ENCODE measurements around the gene VHLL.
A peak's percentile ranks its signal among the peaks of the same experiment; 100 is the strongest.

VHLL gene

DNA sequence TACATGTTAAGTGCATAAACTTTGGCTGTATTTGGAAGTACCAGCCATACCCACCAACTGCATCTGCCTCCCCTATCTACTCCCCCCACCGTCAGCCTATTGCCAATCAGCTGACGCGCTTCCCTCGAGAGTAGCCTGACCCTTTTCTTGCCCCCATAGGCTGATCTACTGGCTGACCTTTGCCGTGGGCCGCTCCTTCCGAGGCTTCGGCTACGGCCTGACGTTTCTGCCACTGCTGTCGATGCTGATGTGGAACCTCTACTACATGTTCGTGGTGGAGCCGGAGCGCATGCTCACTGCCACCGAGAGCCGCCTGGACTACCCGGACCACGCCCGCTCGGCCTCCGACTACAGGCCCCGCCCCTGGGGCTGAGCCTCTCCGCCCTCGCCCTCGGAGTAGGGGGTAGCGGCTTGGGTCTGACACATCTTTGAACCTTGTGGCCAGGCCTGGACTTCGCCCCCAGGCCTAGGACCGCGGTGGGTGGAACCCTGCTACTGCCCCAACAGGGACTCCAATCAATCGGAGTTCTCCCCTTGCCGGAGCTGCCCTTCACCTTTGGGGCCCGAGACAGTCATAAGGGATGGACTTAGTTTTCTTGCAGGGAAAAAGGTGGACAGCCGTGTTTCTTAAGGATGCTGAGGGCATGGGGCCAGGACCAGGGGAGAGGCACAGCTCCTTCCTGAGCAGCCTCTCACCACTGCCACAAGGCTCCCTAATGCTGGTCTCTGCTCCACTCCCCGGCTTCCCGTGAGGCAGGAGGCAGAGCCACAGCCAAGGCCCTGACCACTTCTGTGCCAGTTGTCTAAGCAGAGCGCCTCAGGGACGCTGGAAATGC, 7.7 kb downstream of the VHLL start:
- no peak for DNase-seq (ENCODE audit: low read depth)

DNA sequence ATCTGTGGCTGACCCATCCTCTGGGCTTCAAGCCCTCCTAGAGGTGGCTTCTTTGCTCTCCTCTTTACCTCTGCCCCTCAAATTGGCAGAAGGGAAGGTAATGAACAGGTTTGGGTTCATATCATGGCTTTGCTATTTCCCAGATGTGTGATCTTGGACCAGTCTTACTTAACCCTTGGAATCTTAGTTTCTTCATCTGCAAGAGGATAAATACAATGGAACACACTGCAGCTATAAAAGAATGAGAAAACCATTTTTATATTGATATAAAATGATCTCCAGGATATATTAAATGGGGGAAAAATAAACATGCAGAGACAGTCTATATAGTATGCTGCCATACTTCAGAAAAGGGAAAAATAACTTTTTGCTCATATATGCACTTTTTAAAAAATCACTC, 9.2 kb downstream of the VHLL start:
- no peak for DNase-seq (ENCODE audit: low read depth)

DNA sequence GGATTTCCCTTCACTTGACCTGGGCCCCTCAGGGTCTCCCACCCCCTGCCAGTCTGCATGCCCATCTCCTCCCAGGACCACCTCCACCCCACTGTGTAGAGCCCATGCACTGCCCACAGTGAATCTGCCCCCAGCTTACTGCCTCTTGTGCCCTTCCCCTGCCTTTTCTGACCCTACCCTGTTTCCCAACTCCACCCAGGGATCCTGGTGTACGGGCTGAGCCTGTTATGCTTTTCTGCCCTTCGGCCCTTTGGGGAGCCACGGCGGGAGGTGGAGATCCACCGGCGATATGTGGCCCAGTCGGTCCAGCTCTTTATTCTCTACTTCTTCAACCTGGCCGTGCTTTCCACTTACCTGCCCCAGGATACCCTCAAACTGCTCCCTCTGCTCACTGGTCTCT, 13.0 kb downstream of the VHLL start:
- no peak for DNase-seq (ENCODE audit: low read depth)

DNA sequence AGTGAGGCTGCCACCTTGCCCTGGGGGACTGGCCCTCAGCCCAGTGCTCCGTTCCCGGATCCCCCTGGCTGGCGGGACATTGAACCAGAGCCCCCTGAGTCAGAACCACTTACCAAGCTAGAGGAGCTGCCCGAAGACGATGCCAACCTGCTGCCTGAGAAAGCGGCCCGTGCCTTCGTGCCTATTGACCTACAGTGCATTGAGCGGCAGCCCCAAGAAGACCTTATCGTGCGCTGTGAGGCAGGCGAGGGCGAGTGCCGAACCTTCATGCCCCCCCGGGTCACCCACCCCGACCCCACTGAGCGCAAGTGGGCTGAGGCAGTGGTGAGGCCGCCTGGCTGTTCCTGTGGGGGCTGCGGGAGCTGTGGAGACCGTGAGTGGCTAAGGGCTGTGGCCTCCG, 13.7 kb downstream of the VHLL start:
- no peak for DNase-seq (ENCODE audit: low read depth)

DNA sequence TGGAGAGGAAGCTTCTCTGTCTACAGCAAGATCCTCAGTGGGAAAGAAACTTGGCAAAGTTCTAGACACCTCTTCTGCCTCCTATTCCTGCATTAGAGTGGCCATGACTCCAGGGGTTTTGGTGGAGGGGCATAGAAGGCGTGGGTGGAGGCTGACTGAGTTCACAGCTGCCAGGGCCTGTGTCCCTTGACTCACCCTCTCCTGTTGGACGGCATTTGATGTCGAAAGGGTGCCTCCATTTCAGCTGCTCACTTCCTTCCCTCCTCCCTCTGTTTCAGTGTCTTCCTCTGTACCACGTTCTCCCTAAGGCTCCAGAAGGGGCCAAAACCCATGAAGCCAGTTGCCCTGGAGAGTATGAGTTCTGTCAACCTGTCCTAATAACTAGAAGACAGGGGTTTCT, 14.3 kb downstream of the VHLL start:
- DNase-seq (ENCODE audit: low read depth) = no peak

DNA sequence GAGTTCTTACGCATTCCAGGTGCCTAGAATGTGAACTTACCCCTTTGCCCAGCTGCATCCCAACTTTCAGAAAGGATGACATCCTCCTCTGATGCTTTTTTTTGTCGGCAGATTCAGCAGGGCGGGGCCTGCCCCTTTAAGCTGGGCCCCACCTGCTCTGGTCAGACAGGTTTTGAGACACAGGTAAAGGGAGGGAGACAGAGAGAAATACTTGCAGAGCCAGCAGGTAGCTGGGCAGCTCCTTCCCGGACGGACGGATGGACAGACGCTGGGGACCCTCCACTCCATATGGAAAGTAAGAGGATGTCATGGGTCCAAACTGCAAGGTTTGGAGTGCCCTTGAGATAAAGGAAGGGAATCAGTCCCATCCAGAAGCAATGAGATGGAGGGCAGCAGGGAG, 15.0 kb downstream of the VHLL start, which contains the start of gene TMEM79:
TMEM79 (plus strand) TSS at position 214 of the 400 bp plus-strand sequence. CDS start 902 bp downstream, outside the sequence.
- DNase-seq (ENCODE audit: low read depth) = no peak

DNA sequence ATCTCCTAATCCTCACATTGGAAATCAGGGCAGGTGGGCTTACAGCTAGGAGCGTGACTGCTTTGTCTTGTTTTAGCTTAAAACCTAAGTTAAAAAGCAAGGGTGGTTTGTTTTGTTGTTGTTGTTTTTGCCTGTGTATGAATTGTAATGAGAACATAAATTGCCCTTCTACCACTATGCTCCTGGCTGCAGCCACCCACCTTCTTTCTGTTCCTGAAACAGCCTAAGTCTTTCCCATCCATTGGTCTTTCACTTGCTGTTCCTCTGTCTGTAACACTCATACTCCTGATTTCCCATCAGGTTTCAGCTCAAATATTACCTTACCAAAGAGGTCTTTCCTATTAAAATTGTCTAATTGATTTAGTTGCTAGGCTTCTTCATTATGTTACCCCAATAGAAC, 15.6 kb downstream of the VHLL start:
- no peak for DNase-seq (ENCODE audit: low read depth)

DNA sequence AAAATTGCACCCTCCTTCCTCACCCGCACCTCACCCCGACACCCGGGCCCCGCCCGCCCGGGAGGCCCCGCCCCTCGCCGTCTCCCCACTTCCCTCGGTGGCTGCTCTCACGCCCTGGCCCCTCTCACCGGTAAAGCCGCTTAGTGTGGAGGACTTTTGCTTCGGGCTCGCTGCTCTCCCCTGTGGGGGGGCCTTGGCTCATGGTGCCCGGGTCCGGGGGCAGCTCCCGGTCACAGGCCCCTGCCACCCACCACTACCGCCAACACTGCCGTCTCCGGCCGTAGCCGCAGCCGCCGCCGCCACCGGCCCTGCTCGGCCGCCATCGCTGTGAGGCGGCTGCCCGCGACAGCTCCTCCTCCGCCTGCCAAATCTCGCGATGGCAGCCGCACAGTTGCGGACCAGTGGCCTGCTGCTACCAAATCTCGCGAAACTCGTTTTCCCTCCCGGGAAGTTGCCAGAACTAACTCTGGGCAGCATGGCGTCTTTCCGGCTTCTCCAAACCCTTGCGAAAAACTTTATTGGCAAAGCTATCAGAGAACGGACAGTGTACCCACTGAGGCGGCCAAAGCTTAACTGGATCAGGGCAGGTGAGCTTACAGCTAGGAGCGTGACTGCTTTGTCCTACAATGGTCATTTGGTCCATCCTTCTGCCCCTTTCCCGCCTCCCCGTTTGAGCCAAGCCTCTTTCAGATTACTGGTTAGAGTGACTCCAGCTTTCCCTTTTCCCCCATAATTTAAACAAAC, 16.5 kb downstream of the VHLL start, which contains the start of gene SMG5:
SMG5 (minus strand) TSS at position 347 of the 744 bp plus-strand sequence; CDS start at position 202, 145 bp downstream.
- DNase-seq (ENCODE audit: low read depth) = peak; percentile 84

DNA sequence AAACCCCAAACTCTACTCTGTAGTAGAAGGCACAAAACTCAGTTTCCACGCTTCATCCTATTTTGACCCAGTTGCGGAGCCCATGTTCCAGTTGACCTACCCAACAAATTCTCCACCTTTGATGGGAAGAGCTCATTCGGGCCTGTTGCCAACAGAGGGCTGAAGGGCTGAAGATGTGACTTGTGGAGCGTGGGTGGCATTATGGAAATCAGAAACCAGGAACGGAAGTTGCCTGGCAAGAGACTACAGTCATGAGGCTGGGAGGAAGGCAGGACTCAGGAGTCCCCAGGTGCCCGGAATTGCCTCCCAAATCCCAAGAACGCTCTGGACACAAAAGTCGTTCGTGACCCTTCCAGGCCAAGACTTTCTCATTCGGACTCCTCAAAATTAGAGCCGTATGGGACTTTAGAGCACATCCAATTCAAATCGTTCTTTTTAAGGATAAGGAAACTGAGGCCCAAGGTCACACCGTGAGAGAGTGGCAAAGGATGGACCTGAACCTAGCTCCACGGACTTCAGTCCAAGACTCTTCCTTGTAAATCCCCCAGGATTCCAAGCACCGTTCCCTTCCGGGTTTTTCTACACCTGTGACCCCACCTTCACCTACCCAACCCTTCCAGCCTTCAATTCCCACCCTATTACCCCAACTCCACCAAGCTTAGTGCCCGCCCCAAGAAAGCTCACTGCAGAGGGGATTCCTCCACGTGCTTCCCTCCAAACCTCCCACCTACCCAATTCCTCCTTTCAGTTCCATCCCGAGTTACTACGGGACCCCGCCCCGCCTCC, 17.2 kb downstream of the VHLL start:
- peak; percentile 8 for DNase-seq (ENCODE audit: low read depth)

DNA sequence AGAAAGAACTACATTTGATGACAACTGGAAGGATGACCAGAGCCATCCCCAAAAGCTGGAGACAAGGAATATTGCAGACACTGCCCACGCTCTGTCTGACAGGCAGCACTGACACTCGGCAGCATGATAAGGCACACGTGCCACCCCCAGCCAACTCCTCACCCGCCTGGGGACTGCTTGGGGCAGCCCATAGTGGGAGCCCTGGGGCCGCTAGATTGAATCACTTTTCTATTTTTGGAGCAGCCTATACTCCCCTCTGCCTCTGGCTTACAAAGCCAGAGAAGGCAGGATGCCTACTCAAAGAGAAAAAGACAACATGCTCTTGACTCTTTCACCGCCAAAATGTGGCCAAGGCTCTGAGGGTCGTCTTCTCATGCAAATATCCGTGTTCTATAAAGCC, 17.8 kb downstream of the VHLL start:
- DNase-seq (ENCODE audit: low read depth) = peak; percentile 11

DNA sequence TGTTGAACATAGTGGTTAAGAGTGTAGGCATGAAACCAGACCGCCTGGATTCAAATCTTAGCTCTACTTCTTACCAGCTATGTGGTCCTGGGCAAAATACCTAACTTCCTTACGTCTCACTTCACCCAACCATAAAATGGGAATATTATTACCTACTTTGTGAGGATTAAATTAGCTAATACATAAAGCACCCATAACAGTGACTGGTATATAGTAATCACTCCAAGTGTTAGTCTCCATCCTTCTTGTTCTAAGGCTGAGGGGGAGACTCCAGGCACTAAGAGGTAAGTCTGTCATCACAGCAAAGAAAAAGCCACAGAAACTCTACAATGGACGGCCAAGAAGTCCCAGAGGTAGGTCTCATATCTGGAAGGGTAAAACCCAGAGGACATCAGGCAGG, 19.3 kb downstream of the VHLL start:
- no peak for DNase-seq (ENCODE audit: low read depth)

DNA sequence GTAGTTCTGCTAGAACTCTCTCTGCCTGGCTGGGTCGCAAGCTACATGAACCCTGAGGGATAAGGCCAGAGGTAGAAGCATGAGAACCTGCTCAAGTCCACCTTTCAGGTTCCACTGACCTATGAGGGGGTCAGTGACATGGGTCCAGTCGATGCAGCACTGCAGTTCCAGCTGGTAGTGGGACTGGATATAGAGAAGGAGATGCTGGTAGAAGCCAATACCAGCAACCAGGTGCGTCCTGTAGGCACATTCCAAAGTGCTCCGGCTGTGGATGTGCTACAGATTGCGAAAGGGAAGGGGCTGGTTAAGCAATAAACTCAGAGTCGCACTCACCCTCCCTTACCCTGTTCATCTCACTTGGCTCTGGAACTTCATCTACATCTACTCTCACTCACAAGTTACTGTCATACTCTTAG, 22.1 kb downstream of the VHLL start:
- DNase-seq (ENCODE audit: low read depth) = no peak

DNA sequence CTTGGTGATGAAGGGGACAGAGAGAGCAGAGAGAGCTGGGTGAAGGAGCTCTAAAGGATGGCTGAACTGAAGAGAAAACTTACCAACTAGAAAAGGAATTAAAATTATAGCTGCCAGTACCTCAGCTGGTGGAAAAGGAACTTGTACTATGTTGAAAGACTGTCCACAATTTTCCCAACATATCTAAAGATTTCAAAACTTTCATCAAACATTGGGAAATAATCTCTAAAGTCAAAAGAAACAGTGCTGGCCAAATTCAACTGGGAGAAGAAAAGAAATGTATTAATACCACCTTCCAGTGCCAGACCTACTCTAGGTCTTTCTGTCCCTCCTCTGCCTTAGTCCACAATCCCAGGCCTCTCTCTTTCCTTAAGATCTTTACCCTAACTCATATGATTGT, 22.6 kb downstream of the VHLL start:
- DNase-seq (ENCODE audit: low read depth) = no peak

DNA sequence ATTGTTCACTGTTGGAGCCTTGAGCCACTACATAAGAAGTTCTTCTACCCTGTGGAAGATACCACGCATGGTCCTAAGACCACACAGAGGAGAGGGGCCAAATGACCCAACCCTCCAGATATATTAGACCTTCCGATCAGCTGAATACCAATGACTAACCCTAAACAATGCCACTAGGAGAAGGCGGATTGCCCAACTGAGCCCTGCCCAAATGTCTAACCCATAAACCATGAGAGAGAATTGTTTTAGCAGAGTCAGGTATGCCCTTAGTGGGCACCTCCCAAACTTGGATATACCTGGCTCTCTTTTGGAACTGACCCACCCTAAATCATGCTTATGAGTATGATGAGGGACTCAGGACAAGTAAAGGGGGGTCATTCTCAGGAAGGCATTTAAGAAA, 28.8 kb downstream of the VHLL start:
- DNase-seq (ENCODE audit: low read depth) = no peak

DNA sequence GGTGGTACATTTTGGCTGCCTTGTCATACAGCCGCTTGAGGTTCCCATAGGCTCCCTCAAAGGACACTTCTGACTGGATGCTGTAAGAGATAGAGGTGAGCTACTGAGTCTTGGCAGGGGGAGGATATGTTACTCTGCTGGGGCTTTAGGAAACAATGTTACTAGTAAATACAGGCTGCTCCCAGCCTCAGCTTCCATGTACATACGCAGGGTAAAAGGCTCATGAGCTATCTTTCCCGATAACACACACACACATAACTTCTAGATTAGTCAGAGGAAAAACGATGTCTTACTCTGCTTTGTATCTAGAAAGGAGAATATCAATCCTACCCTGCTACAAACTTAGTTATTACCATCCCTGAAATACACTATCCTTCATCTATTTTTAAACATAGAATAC, 30.8 kb downstream of the VHLL start:
- no peak for DNase-seq (ENCODE audit: low read depth)

DNA sequence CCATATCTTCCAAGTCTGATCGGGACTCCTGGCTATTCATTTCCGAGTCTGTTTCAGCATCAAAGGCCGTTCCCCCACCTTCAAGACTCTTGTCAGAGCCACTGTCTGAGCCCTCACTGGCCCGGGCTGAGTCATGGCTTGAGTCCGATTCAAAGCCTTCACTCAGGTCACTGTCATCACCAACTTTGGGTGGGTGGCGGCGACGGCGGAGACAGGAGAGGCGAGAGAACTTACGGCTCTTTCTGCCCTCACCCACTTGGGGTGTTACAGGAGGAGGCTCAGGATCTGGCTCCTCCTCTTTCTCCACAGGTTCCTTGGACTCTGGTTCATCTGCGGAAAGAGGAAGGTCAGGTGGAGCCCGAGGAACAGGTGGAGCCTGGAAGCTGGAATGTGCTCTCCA, 33.1 kb downstream of the VHLL start:
- no peak for DNase-seq (ENCODE audit: low read depth)

DNA sequence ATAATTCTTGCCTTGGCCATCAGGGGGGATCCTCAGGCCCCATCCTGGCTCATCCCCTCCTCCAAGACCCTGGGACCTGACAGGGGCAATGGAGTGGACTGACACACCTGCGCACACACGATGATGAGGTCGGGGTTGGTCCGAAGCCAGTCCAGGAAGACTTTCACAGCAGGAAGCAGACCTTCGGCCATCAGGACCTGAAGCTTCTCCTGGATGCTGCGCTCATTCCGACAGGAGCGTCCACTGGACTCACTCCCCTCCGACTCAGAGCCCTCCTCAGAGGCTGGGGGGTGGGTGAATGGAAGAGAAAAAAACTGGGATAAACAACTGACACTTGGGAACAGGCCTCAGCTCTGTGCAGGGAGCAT, 35.8 kb downstream of the VHLL start:
- DNase-seq (ENCODE audit: low read depth) = no peak

DNA sequence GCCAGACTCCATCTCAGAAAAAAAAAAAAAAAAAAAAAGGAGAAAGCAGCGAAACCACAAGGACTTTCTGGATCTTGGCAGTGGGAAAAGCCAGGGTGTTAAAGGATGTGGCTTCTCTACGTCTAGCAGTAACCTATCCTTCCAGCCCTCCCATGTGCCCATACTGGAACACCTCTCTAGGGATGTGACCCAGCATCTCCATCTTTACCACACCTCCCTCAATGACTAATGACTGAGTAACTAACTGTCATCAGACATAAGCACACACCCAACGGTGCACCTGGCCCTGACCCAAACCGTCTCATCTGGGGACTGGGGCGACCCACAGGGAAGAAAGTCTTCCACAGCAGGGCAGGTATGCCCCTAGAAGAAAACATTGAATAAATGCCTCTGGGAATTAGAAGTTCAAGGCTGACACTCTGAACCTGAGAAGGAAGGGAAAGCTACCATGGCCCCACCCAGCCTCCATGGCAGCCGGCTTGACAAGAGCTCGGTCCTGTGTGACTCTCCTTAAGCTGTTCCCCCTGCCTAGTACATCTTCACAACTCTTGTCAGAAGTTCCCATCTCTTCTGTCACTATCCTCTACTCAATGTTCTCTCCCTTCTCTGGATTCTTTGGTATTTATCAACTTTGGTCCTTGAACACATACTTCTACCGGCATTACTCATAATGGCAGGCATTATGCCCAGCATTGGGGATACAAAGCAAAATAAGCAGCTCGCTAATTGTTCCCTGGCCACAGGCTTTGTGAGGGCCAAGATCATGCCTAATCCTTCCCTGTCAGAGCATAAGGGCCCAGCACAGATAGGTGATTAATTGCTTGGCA, 36.4 kb downstream of the VHLL start:
- DNase-seq (ENCODE audit: low read depth) = no peak

DNA sequence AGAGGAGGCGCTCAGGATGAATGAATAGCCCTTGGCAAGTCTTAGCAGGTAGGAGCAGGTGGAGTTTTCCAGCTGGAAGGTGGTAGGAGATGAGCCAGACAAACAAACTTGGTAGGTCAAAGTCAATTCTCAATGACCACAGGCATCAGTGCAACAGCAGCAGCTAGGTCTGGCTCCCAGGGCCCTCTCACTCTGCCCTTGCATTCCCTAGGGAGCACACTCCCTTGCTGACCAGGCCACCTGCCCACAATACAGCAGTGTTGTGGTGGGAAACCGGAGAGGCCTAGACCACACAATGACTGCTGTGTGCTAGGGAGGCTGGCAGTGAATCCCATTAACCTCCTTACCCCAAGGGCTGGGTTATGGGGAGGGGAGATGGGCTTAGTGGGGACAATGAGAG, 38.2 kb downstream of the VHLL start:
- no peak for DNase-seq (ENCODE audit: low read depth)

DNA sequence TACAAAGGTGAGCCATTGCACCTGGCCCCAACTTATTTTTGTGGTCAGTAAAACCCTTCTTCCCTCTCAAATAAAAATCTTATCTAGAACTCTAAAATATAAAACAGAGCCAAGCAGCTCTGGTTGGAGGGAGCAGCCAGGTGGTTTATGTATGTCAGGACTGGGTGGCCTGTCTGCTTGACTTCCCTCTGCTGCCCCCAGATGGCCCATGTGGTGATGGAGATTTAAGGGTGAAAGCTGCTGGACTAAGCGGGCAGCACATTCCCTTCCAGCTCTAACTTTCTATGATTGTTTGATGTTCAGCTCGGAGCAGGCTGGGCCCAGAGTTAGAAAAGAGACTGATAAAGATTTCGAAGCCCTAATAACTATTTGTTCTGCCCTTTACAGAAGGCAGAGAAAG, 39.3 kb downstream of the VHLL start:
- DNase-seq (ENCODE audit: low read depth) = no peak

DNA sequence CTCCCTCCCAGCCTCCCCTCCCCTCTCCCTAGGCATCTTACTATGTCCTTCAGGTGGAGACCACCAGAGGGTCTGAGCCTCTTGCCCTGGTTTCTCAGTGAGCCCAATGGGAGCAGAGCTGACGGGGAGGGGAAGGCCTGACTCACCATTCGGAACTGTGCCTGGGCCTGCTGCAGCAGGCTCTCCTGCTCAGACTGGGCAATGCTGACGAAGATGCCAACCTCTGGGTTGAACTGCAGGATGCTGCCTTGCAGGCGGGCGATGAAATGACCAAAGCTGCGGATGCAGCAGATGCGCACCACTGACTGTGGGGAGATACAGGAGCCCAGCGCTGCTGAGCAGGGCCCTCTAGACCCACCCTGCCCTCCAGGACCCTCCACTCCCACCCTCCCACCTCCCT, 40.2 kb downstream of the VHLL start:
- DNase-seq (ENCODE audit: low read depth) = no peak

DNA sequence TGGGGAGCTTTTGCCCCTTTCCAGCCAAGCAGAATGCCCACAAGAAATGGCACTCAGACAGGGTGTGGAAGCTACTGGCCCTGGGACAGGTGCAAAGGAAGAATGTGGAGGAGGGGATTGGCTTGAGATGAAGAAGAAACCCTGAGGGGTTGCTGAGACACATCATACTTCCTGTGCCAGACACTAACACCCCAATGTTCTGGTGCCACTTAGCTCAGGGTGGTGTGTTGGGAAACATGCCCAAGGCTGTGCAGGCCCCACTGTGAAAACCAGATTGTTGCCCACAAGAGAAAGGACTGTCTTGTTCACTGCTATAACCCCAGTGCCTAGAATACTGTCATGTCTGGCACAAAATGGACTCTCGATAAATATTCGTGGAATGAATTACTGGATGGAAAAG, 41.4 kb downstream of the VHLL start:
- DNase-seq (ENCODE audit: low read depth) = no peak
